GM18511 (cell line): ENCODE measurements around the gene GLRX5.
A peak's percentile ranks its signal among the peaks of the same experiment; 100 is the strongest.

Experiments
- ATAC-seq: cut with Tn5 transposase; IDR thresholded peaks from one replicate; pipeline ENCODE4 v1.9.1; 2021; ENCODE audit warnings: mild to moderate bottlenecking, moderate library complexity; ENCODE audit not compliant: unreplicated experiment

The GLRX5 gene

GRCh38 chr14:95534299-95535225 lies at the start of gene GLRX5:
GLRX5 (plus strand) TSS chr14:95535050; CDS start chr14:95535090, 40 bp downstream.
- peak; percentile 94 for ATAC-seq

- ATAC-seq = no peak
Observed at GRCh38 chr14:95485222-95485819, 49.5 kb upstream of the GLRX5 start.

DNA sequence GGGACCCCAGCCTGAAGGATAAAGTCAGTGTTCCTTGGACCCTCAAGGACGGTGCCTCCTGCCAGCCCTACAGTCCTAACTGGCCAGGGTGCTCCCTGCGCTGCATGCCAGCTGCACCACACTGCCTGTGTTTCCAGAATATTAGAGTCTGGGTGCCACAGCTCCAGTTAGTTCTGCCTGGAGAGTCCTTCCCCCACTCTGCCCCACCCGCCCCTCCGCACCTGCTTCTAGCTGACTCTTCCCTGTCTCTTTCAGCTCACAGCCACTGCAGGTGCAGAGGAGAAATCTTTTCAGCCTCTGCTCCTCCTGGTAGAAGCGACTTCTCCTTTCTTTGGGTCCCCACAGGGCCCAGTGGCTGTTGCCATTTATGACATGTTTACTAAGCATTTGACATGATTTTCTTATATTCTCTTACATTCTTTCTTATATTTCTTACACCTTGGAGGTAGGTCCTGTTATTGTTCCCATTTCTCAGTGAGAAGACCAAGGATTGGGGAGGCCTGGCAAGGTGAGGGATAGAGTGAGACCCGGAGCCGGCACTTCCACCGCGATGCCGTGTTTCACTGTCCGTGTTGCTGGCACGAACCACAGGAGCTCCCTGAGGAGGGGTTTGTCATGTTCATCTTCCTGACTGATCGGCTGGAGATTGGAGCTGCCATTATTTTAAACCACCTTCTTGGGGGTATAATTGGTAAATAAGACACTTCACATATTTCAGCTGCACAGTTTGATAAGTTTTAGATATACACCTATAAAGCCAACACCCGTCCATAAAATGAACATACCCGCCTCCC lies 47.8 kb upstream of the GLRX5 start:
- ATAC-seq = peak; percentile 78

GRCh38 chr14:95487669-95488084 lies 47.2 kb upstream of the GLRX5 start:
- no peak for ATAC-seq

- no peak for ATAC-seq
Observed at GRCh38 chr14:95488376-95489213, 46.3 kb upstream of the GLRX5 start.

DNA sequence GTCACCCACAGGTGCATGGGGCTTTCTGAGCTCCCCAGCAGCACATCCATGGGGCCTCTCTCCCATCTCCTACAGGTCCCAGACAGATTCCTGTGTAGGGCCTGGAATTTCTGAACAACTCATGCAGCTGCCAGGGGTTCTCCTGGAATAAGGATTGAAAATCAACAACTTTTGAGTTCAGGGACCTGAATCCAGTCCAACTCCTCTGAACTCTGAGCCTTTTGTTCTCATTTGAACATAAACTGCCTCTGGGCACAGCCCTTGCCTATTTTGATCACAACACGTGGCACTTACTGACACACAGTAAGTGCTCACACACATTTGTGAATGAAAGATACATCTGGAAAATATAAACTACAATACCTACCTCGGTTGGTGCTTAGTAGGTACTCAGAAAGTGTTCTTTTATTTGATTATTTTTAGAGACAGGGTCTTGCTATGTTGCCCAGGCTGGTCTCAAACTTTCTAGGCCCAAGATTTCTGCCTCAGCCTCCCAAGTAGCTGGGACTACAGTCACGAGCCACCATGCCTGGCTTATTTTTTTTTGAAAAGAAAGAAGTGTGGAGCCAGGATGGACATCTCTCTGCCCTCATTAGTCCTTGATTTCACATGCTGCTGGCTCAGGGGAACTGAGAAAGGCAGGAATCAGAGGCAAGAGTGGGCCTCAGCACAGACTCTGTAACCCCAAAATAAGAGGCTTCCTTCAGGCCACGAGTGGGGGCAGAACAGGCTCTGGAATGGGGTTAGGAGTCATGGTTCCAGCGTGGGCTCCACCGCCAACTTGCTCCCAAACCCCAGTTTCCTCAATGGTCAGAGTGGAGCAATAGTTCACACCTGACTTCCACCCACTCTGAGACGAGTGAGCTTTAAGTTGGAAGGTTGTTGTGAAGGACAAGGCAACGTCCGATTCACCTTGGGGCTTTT lies 45.4 kb upstream of the GLRX5 start:
- no peak for ATAC-seq

GRCh38 chr14:95490138-95490509 lies 44.7 kb upstream of the GLRX5 start:
- ATAC-seq = no peak

DNA sequence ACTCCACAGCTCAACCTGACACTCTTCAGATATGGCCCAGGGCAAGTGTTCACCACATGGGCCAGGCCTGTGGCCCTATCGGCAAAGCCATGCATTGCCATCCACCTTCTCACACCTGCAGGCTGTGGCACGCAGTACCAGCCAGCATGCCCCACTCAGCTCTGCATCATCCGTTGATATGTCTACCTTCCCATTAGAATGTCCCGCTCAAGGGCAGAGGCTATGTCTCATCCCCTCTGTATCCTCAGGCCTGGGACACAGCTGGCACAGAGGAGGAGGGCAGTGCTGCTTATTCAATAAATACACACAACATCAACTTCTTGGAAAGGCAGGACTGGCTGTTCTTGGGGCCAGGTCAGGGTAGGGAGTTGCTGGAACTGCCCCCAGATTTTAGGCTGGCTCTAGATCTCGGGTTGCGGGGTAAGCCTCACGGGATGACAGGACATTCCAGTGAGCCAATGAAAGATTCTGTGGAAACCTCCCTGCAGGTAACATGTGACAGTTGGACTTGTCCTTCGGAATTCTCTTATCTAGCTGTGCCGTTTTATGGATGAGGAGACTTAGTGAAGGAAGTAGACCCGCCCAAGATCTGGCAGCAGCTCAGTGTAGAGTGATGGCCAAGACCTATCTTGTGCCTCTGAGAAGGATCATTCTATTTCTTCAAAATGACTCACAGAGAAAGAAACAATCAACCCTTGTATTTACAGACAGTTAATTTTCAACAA lies 44.0 kb upstream of the GLRX5 start:
- no peak for ATAC-seq

GRCh38 chr14:95491936-95492608 lies 42.8 kb upstream of the GLRX5 start:
- no peak for ATAC-seq

DNA sequence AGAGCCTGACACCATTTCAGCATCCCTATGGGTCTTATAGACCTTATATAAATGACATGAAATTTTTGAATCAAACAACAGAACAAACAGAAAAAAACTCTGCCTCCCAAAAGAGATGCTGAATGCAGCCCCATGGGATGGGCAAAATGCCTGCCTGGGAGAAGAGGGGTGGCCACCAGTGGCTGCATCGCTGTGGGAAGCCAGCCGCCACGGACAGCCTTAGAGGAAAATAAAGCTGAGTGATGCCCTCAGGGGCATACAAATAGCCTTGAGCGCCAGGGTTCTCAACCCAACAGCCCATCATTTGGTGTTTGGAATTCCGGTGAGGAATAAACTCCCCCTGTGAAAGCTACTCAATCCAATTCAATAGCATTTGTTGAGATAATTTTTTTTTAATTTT lies 41.3 kb upstream of the GLRX5 start:
- ATAC-seq = no peak

GRCh38 chr14:95493976-95494375 lies 40.9 kb upstream of the GLRX5 start:
- no peak for ATAC-seq

GRCh38 chr14:95494456-95494855 lies 40.4 kb upstream of the GLRX5 start:
- no peak for ATAC-seq

DNA sequence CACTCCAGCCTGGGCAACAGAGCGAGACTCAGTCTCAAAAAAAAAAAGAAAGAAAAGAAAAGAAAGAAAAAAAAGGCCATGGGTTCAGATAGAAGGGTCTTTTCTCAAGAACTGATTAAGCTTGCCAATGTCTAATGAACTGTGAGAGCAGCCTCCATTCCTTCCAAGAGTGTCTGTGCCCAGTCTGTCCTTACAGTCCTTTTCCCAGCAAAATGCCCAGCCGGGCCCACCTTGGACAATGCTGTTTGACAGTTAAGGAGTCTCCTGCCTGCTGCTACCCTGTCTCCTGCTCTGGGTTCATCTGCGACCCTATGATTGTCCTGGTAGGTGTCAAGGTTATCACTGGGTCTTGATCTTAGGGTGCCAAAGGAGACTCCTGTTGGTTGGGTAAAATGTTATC lies 39.8 kb upstream of the GLRX5 start:
- no peak for ATAC-seq

- peak; percentile 93 for ATAC-seq
Observed at GRCh38 chr14:95495538-95496025, 39.3 kb upstream of the GLRX5 start.

GRCh38 chr14:95496111-95496681 lies 38.7 kb upstream of the GLRX5 start:
- peak; percentile 21 for ATAC-seq

DNA sequence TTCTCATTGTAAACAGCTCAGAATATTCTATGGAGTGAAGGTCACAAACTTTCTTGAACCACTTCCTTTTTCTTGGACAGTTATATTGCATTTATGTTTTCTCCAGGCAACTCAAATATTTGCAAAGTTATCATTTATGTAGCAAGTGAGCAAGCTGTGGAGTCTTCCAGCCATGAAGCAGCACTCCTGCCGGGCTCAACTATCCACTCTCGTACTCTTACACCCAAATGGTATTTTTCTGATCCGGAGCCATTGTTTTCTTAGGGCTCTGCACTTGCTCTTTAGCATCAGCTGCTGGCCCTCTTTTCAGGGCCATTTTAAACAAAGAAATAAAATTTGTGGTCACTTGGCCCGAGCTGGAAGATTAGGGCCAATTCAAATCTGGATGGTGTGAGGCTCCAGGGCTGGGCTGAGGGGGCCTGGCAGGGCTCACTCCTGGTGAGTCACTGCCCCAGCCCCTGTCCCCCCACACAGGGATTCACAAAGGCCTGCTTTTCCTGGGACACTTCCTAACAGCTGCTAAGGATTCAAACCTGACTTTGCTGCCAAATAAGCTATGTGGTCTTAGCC lies 38.1 kb upstream of the GLRX5 start:
- no peak for ATAC-seq

GRCh38 chr14:95497561-95498011 lies 37.3 kb upstream of the GLRX5 start:
- ATAC-seq = no peak
